ENCODE results near the gene JAKMIP1.

JAKMIP1 gene

DNA sequence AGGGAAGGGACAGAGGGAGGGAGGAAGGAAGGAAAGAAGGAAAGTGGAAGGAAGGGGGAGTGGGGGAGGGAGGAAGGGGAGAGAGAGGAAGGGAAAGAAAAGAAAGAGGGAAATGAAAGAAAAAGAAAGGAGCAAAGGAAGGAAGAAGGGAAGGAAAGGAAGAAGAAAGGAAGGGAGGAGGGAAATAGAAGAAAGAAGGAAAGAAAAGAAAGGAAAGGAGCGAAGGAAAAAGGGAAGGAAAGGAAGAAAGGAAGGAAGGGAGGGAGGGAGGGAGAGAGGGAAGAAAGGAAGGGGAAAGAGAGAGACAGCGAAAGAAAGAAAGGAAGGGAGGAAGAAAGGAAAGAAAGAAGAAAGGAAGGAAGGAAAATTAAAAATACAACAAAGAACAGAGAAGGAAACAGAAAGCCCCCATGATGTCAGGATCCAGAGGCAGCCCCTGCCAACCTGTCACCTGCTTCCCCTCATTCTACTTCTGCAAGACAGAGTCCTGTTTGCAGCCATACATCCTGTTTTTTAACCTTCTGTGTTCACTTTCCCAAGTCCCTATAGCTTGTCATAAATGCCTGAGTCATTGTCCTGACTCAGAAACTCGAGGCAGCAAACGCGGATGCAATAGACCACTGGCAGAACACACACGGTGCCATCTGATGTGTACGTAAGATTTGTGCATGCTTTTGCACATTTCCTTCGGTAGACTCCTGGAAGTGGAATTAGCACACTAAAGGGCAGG is 105.2 kb downstream of the JAKMIP1 start:
- DNase-seq (ENCODE audit: low spot score), result peak; percentile 11

DNA sequence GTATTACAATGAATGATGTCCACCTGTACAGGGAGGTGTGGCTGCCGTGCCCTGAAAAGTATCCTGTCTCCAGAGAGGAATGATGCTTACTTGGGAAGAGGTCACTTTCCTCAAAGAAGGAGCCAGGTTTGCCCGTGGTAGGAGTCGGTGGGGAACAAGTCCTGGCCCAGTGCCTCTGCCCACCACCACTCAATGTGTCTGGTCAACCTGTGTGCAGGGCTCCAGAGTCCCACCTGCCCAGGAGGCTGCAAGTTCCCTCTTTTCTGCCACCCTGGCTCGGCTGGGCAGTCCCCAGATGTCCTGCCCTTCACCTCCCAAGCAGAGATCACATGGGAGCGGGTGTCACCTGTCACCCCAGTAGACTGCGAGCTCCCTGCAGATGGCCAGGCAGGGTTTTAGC is 106.7 kb downstream of the JAKMIP1 start:
- DNase-seq (ENCODE audit: low spot score), result no peak

DNA sequence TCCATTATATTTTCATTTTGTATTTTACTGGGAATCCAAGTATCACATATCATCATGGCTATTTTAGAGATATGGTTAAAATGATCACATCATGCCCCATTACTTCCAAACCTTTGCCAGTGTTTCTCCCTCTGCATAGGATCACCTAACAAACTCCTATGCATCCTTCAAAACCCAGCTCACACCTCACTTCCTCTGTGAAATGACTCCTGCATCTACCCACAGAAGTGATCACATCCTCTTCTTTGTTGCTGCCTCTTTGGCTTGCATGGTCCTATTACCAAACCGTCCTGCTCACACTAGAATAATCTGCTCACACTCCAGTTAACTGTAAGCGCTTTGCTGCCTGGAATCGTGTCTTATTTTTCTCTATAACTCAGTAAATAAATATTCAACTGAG is 107.4 kb downstream of the JAKMIP1 start:
- DNase-seq (ENCODE audit: low spot score), result no peak

DNA sequence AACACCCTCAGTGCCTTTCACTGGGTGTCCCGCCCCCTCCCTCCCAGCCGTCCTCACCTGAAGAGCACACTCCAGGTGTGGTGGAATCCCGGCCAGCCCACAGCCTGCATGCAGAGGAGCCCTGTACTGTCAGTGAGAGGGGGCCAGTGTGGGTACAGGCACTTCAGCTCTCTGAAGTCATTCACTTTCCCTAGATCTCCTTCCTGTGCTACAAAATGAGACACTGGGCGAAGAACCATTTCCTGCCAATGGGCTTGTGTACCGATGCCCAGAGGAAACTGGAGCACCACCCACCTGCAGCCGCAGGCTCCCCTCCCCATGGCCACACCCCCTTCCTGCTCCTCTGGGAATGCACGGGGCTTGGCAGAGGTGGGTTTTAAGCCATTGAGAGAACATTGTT is 108.2 kb downstream of the JAKMIP1 start:
- DNase-seq (ENCODE audit: low spot score), result no peak

DNA sequence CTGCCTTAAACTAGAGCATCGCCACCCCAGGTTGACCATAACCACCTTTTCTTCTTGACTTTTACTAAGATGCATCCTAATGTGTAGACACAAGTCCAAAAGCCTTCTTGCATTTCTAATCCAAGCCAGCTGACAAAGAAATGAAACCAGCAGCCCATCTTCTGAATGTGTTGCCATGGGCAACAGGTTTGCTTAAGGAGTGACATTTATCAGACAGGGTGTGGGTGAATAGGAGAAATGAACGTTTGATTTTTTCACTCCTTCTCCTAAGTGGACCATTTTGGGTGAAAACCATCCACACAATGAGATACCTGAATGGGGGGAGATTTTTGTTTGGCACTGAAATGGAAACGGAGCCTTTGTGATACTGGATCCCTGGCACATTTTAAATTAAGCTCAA is 109.4 kb downstream of the JAKMIP1 start:
- DNase-seq (ENCODE audit: low spot score), result no peak

DNA sequence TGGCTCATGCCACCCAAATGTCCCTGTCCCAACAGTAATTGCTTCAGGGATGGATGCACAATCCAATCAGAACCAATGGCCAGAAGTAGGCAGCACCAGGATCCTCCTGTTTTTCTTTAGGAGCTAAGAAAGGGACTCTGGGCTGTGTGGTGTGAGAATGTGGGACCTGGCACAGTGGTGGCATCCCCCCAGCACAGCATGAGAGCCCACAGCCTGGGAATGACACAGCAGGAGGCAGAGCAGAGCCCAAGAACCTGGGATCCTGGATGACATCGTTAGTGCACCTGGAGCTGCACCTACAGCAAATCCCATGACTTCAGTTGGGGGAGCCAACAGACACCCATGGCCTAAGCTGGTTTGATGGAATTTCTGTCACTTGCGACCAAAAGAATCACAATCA is 111.4 kb downstream of the JAKMIP1 start:
- DNase-seq (ENCODE audit: low spot score), result no peak

DNA sequence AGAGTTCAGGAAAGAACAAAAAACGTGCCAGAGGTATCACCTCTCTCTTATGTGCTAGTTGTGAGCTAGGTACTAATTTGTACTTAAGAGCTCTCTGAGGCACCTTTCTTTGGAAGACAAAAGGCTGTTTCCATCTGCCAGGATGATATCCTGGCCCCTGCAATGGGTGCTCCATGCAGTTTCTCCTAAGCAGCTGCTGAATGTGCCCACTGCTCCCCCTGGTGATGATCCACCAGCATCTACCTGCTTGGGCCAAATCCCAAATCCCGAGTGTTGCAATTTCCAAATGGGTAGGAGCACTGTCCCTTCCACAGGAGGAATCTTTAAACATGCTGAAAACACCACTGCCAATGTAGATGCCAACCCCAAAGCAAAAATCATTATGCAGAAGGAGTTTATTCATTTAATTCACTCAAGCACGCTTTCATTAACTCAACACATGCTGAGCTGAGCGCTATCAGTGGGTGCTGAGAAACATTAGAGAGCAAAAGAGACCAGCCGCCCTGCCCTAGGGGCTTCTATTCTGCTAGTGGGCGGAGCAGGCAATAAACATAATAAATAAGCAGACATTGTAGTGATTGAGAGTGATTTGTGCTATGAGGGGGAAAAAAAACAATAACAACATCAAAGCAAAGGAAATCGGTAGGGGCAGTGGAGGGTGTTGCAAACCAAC is 112.5 kb downstream of the JAKMIP1 start:
- peak; percentile 20 for DNase-seq (ENCODE audit: low spot score)

DNA sequence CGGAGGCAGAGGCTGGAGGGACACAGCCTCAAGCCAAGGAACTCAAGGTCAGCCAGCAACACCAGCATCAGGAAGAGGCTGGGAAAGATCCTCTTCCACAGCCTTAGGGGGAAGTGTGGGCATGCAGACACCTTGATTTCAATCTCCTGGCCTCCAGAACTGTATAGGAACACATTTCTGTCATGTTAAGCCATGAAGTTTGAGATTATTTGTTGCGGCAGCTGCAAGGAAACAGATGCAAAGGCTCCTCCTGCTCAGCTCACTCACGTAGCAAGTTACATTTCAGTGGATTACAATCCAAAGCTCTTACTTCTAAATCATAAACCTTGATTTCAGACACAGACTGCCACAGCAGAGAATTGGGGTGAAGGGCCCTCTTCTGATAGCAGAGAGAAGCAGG is 113.5 kb downstream of the JAKMIP1 start:
- no peak for DNase-seq (ENCODE audit: low spot score)

DNA sequence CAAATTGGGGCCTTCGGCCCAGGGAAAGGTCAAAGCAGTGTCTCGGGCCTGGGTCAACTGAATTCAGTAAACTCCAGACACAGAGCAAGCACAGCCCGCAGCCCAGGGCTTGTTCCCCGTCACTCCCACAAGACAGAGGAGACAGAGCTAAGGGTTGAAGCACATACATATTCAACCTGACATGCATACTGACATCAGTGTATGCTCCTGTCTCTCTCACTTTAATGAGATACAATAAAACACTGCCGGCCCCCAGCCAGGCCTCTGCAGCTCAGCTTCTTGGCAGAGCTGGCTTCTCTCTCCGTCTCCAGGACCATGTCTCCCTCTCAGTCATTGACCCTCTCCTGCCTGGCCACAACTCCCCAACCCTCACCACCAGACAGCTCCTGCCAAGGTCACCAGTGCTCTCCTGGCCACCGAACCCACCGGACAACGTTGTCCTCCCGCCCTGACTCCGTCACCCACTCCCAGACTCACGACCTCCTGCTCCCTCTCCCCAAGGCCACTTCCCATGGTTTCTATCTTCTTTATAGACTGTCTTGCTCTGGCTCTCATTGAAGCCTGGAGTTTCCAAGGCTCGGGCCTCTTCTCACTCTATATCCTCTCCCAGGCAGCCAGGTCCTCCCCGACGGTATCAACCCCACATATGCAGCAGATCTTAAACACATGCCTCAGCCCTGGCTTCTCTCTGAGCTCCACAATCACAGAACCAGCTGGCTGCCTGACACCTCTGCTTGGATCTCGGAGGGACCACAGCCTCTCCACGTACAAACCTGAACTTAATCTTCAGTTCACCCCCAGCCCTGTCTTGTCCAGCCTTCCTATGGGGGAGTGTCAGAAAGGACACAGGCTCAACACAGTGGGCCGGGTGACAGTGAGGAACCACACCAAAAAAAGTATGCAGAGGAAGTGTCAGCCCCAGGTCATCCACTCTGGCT is 114.4 kb downstream of the JAKMIP1 start:
- DNase-seq (ENCODE audit: low spot score), result no peak

DNA sequence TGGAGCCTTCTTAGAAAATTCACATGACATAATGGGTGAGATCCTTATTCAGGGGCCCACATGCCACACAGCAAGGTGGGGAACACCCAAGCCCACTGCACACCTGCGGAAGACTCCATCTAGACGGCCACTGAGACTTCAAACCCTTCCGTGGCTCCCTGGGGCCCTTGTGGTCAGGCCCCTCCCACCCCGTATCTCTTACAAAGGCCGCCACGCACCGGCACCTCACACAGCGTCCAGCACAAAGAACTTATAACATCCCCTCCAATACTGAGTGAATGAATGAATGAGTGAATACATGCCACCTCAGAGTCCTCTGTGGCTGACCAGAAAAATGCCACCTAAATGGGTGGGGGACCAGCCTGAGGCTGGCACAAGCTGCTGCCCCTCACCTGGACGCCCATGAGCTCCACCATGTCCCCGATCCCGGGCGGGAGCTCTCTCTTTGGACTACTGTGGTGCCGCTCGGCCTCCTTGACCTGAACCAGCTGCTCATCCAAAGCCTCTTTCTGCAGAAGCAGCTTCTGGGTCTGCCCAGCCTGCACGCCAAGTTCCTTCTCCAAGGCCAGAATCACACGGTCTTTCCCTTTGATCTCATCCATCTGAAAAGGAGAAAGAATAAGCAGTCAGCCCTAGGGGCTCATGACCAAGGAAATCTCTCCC is 115.2 kb downstream of the JAKMIP1 start:
- DNase-seq (ENCODE audit: low spot score), result no peak

DNA sequence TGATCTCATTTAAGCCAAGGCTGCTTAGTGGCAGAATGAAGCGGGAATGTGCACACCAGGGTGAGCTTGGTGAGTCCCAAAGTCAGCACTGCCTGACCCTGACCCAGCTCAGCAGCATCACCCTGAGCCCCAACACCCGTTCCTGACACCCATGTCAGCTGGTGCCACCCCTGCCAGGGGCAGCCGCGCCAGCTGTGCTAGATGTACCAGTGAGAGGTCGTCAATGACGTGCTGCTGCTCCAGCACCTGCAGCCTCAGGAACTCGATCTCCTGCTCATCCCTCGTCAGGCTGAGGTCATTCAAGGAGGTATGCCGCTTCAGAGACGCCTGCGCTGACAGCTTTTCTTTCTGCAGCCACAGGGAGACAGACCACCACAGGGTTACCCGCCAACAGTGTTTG is 120.4 kb downstream of the JAKMIP1 start:
- DNase-seq (ENCODE audit: low spot score), result no peak

DNA sequence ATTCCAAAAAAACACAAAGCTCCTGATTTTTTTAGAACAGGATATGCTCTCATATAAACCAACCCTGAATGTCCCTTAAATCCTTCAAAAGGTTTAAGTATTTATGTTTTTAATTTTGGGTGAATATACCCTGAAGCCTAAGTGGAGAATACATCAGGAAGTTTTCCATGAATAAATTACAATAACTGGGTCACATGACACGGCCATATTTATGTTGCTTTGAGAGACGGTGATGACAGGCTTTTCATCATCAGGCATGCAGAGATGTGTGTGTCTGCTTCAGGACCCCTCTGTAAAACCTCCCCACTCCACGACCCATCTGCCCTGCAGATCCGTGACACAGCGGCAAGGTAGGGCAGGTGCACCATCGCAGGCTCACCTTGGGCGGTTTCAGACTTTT is 121.8 kb downstream of the JAKMIP1 start:
- DNase-seq (ENCODE audit: low spot score), result no peak

DNA sequence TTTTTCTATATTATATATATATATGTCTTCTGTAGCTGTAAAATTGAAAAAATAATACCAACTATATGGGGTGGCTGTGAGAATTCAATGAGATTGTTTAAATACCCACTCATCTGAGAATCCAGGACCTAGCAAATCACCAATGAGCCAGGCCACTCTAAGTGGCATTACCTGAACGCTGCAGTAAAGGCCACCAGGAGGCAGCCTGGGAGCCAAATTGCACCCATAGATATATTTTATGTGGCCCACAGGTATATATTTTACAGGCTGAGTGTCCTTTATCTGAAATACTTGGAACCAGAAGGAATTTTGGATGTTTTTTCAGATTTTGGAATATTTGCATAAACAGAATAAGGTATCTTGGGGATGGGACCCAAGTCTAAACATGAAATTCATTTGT is 124.0 kb downstream of the JAKMIP1 start:
- no peak for DNase-seq (ENCODE audit: low spot score)

DNA sequence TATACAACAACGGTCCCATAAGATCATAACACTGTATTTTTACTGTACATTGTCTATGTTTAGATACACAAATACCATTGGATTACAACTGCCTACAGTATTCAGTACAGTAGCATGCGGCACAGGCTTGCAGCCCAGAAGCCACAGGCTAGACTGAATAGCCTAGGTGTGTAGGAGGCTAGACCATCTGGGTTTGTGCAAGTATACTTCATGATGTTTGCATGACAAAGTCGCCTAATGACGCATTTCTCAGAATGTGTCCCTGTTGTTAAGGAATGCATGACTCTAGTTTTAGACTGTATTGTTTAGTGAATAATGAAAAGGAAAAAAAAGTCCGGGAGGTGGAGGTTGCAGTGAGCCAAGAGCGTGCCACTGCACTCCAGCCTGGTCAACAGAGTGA is 125.6 kb downstream of the JAKMIP1 start:
- no peak for DNase-seq (ENCODE audit: low spot score)

DNA sequence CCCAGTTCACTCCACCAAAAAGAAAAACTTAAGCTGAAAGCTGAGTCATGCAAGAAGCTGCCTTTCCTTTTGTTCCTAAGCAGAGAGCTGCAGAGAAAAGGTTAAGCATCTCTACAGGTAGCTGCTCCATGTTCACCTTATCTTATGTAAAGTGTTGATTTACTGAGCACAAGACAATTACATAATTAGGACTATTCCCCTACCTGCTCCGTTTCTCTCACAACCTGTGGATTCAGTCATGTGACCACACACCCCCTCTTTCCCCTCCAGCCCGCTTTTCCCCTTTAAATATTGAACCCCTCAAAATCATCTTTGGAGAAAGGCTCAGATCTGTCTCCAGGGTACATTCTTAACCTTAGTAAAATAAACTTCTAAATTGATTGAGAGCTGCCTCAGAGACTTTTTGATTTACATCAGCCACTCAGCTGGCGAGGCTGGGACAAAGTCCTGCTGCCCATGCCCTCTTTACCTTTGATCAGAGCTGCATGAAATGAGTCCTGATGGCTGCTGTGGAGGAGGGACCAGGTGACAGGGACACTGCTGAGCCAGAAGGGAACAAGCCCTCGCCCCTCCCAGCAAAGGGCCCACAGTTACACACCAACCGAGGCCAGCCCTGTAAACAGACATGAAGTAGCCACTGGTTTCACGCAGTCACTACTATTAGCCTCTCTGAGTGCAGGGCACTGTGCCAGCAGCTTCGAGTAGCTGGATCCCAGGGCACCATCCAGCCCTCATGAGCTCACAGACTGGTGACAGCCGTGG is 128.2 kb downstream of the JAKMIP1 start:
- DNase-seq (ENCODE audit: low spot score), result no peak

DNA sequence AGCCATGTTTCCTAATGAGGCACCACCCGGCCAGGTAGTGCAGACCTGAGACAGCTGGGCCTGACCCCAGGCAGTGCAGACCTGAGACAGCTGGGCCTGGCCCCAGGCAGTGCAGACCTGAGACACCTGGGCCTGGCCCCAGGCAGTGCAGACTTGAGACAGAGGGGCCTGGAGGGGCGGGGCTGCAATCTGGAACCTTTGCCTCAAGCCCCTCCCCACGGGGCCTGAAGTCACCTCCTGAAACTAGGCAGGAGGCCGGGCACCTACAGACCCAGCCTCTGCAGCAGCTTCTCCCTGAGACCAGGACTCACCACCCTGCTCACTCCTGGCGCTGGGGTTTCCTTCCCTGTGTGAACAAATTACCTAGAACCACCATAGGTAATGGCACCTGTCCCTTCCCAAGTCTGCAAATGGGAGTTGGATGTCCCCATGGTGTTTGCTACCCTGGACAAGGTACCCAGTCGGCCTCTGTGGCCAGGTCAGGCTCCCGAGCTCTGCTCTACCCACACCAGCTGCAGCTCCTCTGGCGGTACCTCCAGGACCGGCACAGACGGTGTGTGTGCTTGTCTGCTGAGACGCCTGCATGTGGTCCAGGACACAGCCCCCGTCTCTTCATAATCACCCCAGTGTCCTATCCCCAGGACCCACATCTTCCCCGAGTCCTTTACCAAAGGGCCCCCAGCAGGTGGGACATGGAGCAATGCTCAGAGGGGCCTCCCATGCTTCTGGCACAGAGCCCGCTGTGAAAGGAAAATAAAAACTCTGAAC is 129.0 kb downstream of the JAKMIP1 start:
- no peak for DNase-seq (ENCODE audit: low spot score)

DNA sequence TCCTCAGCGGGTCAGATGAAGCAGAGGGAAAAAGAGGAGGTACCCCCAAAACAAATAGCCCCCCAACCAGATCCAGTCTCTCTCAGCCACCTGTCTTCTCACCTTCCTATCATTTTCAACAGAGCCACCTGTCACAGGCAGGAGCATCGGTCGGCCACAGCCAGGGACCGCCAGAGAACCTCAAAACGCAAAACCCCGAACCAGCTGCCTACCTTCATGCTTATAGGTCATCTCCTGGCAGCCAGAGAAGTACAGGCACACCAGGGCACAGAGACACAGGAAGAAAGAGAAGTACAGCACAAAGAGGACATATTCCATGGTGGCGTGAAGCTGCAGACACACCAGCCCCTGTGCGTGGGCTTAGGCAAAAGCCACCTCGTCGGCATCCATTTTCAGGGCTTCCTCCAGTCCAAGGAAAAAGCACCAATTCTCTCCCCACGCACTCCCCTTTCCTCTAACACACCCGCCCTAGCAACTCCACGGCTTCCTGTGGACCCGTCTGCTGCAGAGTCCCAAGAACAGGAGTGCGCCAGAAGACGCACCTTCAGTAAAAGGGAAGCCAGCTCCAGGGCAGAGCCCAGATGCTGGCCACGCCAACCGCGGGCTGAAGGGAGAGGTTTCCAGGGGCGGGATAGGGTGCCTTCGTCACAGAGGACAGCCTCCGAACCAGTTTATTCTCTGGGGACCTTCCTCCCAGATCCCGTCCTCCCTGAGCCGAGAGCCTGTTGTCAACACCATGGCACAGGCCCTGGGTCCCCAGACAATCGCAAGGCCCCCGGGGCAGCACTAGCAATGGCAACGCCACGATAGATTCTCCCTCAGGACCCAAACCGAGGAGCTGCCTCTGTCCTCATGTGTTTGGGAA is 130.3 kb downstream of the JAKMIP1 start:
- no peak for DNase-seq (ENCODE audit: low spot score)

DNA sequence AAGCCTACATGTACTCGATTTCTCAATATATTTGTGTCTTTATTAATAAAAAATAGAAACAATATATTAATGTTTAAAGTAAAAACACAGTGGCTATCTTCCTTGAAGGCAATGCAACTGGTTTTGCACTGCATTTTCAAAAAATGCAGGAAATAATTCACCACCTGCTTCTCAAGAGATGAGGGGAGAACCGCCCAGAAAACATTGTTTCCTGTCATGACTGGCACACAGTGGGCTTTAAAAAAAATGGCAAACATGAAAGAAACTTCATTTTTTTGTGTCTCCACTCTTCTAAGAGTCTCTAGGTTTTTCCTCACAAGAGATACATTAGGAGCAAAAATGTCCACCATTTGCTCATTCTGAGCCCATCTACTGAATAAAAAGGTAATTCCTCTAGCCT is 131.4 kb downstream of the JAKMIP1 start:
- DNase-seq (ENCODE audit: low spot score), result no peak

DNA sequence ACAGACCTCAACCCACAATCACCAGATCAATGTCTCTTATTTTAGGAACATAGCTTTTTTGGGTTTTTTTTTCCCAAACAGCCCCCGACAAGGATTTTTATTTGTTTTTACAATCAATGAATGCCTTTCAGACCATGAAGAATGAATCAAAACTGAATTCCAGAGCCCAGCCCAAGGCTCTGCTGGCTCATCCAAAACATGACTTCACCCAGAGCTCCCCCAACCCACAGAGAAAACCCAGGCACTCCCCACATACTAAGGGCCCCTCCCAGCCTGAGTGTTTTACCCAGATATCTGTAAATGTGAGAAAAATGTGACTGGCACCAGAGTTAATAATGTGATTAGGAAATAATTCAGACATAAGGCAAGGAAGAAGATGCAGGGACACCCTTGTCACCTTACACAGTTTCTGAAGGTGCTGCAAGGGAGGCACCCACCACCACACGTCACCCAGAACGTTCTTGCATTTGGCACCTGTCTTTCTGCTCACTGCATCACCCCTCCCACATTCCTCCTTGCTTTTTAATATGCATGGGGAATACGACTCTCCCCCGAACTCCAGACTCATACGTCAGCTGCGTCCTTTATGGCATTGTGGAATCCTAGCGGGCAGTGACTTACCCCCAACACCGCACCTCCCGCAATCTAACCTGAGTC is 134.3 kb downstream of the JAKMIP1 start:
- DNase-seq (ENCODE audit: low spot score), result no peak

Measured in LoVo (cell line).